Suprapubic skin (tissue), 3 donors: ENCODE results near the gene TOMM7.

Source experiments
- CTCF ChIP-seq, 2 donors: fragments of 200-600 bp in 1 of 2; fragments of 450-650 bp in 1 of 2; sonication (generic) in 1 of 2; IDR thresholded peaks; one replicate each; pipeline ENCODE4 v1.5.1; 2016 to 2019; ENCODE audit warnings: antibody characterized with exemption in 2 of 2, mild to moderate bottlenecking in 1 of 2, moderate library complexity in 1 of 2
- EP300 ChIP-seq: sonication (generic); formaldehyde crosslinking; IDR thresholded peaks from one replicate; pipeline ENCODE4 v1.6.1; 2017; ENCODE audit warnings: antibody characterized with exemption
- POLR2A ChIP-seq, 2 donors: fragments of 450-650 bp; IDR thresholded peaks; one replicate each; pipeline ENCODE4 v1.6.1; 2017; ENCODE audit warnings: antibody characterized with exemption in 2 of 2, mild to moderate bottlenecking in 2 of 2, moderate library complexity in 2 of 2

GRCh38 chr7:22771194-22771871 is 51.3 kb downstream of the TOMM7 start:
- no peak for TF ChIP-seq CTCF (IDR thresholded peaks at IDR 0.05)
- TF ChIP-seq POLR2A (IDR thresholded peaks at IDR 0.05), result no peak
- no peak for TF ChIP-seq EP300
